EH (cell line): Measurements from ENCODE around the gene FAM50A.

Experiments used
- DNase-seq: peaks from one replicate; pipeline ENCODE4 v3.0.0-alpha.2; 2015; ENCODE audit warnings: low read depth

Gene FAM50A

GRCh38 chrX:154463611-154464220 lies 19.8 kb downstream of the FAM50A start:
- DNase-seq = no peak

GRCh38 chrX:154464806-154465365 lies 20.9 kb downstream of the FAM50A start:
- DNase-seq = no peak

GRCh38 chrX:154465601-154466000 lies 21.7 kb downstream of the FAM50A start:
- DNase-seq = no peak

- no peak for DNase-seq
Measured at GRCh38 chrX:154466036-154466435, 22.1 kb downstream of the FAM50A start.

- no peak for DNase-seq
Measured at GRCh38 chrX:154466907-154467306, 23.0 kb downstream of the FAM50A start.

- no peak for DNase-seq
Measured at GRCh38 chrX:154467556-154467955, 23.6 kb downstream of the FAM50A start.

- no peak for DNase-seq
Measured at GRCh38 chrX:154468217-154468616, 24.3 kb downstream of the FAM50A start.

- no peak for DNase-seq
Measured at GRCh38 chrX:154469114-154469513, 25.2 kb downstream of the FAM50A start.

GRCh38 chrX:154469880-154470279 lies 25.9 kb downstream of the FAM50A start:
- no peak for DNase-seq

GRCh38 chrX:154470434-154470833 lies 26.5 kb downstream of the FAM50A start:
- no peak for DNase-seq

- DNase-seq = no peak
Measured at GRCh38 chrX:154470914-154471568, 27.1 kb downstream of the FAM50A start.

GRCh38 chrX:154471839-154472684 lies 28.1 kb downstream of the FAM50A start:
- DNase-seq = no peak

- DNase-seq = no peak
Measured at GRCh38 chrX:154472685-154473632, 29.0 kb downstream of the FAM50A start.

- no peak for DNase-seq
Measured at GRCh38 chrX:154473683-154474082, 29.7 kb downstream of the FAM50A start.

GRCh38 chrX:154476821-154477220 lies 32.9 kb downstream of the FAM50A start:
- DNase-seq = no peak

- no peak for DNase-seq
Measured at GRCh38 chrX:154477891-154478477, 34.0 kb downstream of the FAM50A start.

GRCh38 chrX:154478728-154479622 lies 35.0 kb downstream of the FAM50A start, which contains the start of gene LAGE3:
LAGE3 (minus strand) TSS chrX:154479281; CDS start chrX:154478915, 366 bp downstream.
- DNase-seq = peak; percentile 88

GRCh38 chrX:154481195-154481594 lies 37.3 kb downstream of the FAM50A start:
- no peak for DNase-seq

GRCh38 chrX:154481911-154482601 lies 38.1 kb downstream of the FAM50A start:
- DNase-seq = no peak
